M059J (cell line): Measurements from ENCODE around the gene ORC2. TPM values are rescaled to one million over a fixed set of nuclear protein-coding genes. Genes with fewer than 3 reads are reported as not detected.
A peak's percentile ranks its signal among the peaks of the same experiment; 100 is the strongest.
"Not testable (repeated sequence)": the region's sequence is repeated elsewhere in the genome, so short reads cannot be mapped to it uniquely, and the experiment has no call there.

ENCODE experiments used
- DNase-seq: peaks from one replicate; pipeline ENCODE4 v3.0.0-alpha.2; 2012; ENCODE audit warnings: low read depth
- total RNA-seq: library from RNA; depleted of rRNA; stranded (reverse); fragments of >200 nt; shearing (Covaris generic); gene quantifications from 2 replicates; pipeline ENCODE4 v1.2.3, GENCODE V29; 2014; rRNA removed

ORC2 gene
- 10.0 and 14.3 TPM in 2 replicates for total RNA-seq

- peak; percentile 93 for DNase-seq
These were observed at the start of gene ORC2 for GRCh38 chr2:200963124-200963917. ORC2 (minus strand) TSS chr2:200963660; CDS start chr2:200958123, 5,537 bp downstream.

- DNase-seq, result no peak
These were observed 44.9 kb upstream of the ORC2 start for GRCh38 chr2:201008296-201008829.

- no peak for DNase-seq
These were observed 44.1 kb upstream of the ORC2 start for GRCh38 chr2:201007584-201007998.

GRCh38 chr2:201006704-201007103 lies 43.2 kb upstream of the ORC2 start:
- DNase-seq, result no peak

GRCh38 chr2:201004370-201004769 lies 40.9 kb upstream of the ORC2 start:
- no peak for DNase-seq

GRCh38 chr2:200993097-200993496 lies 29.6 kb upstream of the ORC2 start:
- no peak for DNase-seq

- DNase-seq, result no peak
These were observed 23.7 kb upstream of the ORC2 start for GRCh38 chr2:200987137-200987536.

GRCh38 chr2:200985799-200986198 lies 22.3 kb upstream of the ORC2 start:
- no peak for DNase-seq

- no peak for DNase-seq
These were observed 13.2 kb upstream of the ORC2 start for GRCh38 chr2:200976710-200977109.

GRCh38 chr2:200975672-200976071 lies 12.2 kb upstream of the ORC2 start:
- no peak for DNase-seq

GRCh38 chr2:200970057-200970456 lies 6.6 kb upstream of the ORC2 start:
- not testable (repeated sequence) for DNase-seq

GRCh38 chr2:200968735-200969134 lies 5.3 kb upstream of the ORC2 start:
- peak; percentile 10 for DNase-seq

- DNase-seq, result no peak
These were observed 4.7 kb upstream of the ORC2 start for GRCh38 chr2:200968162-200968561.

GRCh38 chr2:200966770-200967169 lies 3.3 kb upstream of the ORC2 start:
- DNase-seq, result peak; percentile 87

- DNase-seq, result no peak
These were observed 1.0 kb upstream of the ORC2 start for GRCh38 chr2:200964498-200964897.

- DNase-seq, result not testable (repeated sequence)
These were observed 425 bp upstream of the ORC2 start for GRCh38 chr2:200963918-200964252.

- no peak for DNase-seq
These were observed 693 bp downstream of the ORC2 start for GRCh38 chr2:200962811-200963123.

GRCh38 chr2:200961674-200962073 lies 1.8 kb downstream of the ORC2 start:
- DNase-seq, result no peak

- no peak for DNase-seq
These were observed 13.1 kb downstream of the ORC2 start for GRCh38 chr2:200950378-200950777.

GRCh38 chr2:200945395-200945729 lies 18.1 kb downstream of the ORC2 start:
- no peak for DNase-seq

GRCh38 chr2:200944467-200945394 lies 18.7 kb downstream of the ORC2 start:
- peak; percentile 89 for DNase-seq

GRCh38 chr2:200943527-200944105 lies 19.8 kb downstream of the ORC2 start:
- no peak for DNase-seq
